ENCODE data around the gene CCDC201. TPM values are rescaled to one million over a fixed set of nuclear protein-coding genes. Genes with fewer than 3 reads are reported as not detected.

The CCDC201 gene
- total and polyA plus RNA-seq, 2 of the 8 experiments (the other 6 are each of a cell fraction or from before 2014, with no cell fraction given) = not detected

GRCh38 chr7:45888993-45889366 is 16.1 kb upstream of the CCDC201 start:
- H2BK20ac ChIP-seq (ENCODE audit: low read length) = no peak overlapping the region
- no peak overlapping the region for H2BK120ac ChIP-seq (replicated peaks; ENCODE audit: low read depth, low read length)
- no peak overlapping the region for H2BK12ac ChIP-seq (ENCODE audit: low read depth, low read length)
- no peak overlapping the region for H3K4ac ChIP-seq (replicated peaks; ENCODE audit: insufficient read length, low read depth, low read length)
- peaks cover 23 to 42% (median 35%) of the 10 kb centered on the region in 4 experiments for H3K27me3 ChIP-seq (replicated peaks in 1 of 4; ENCODE audit: control insufficient read depth in 3 of 4, extremely low read depth in 1 of 4, insufficient read depth in 3 of 4, low read length in 3 of 4)
- H4K20me1 ChIP-seq (replicated peaks in 1 of 2; ENCODE audit: control insufficient read depth in 1 of 2, insufficient read depth in 2 of 2, low read length in 2 of 2) = no peaks in the 10 kb centered on the region
- H2BK5ac ChIP-seq (ENCODE audit: low read depth, low read length) = no peak overlapping the region
- FAIRE-seq = no peak
- H3K9ac ChIP-seq (replicated peaks in 1 of 4; ENCODE audit: extremely low read depth in 1 of 4, low read depth in 3 of 4, low read length in 3 of 4) = no peak overlapping the region
- no peak overlapping the region for H3K23ac ChIP-seq (ENCODE audit: insufficient read length)
- H2BK15ac ChIP-seq (ENCODE audit: low read length) = no peak overlapping the region
- H3K4me3 ChIP-seq (ENCODE audit: extremely low read depth in 1 of 4, insufficient read depth in 2 of 4, low read depth in 3 of 4, low read length in 4 of 4) = peak overlapping the region; percentile 32 to 60 (median 44); a peak in 6 of 8 replicates
- ChIA-PET CTCF (ENCODE audit: partially characterized antibody) (interaction anchor here (0.6 to 3.8 kb wide), 7 partner anchors 17 to 127 kb away, joined by 3 to 22 read pairs (median 5); no protein-coding TSS in a partner anchor), POLR2A (ENCODE audit: partially characterized antibody) (interaction anchor here (1.1 kb wide), 1 partner anchor 32 kb away, joined by 5 read pairs; the partner anchor contains the start of gene IGFBP3)
- no peak overlapping the region for H2AK5ac ChIP-seq (ENCODE audit: low read depth, low read length)
- no peaks in the 10 kb centered on the region for H3K79me1 ChIP-seq (ENCODE audit: low read depth, low read length)
- 7% methylated on average over 8 of the region's 14 CpGs; no CpG with 5 or more reads in 1 of the 2 experiments for WGBS, 2 experiments (ENCODE audit: extremely low coverage in 1 of 2, insufficient coverage in 1 of 2, insufficient read length in 1 of 2, insufficient replicate concordance in 2 of 2, low coverage in 1 of 2, low lambda C conversion rate in 2 of 2, missing lambda C conversion rate in 1 of 2)
- H4K91ac ChIP-seq (replicated peaks; ENCODE audit: insufficient read length, low read length) = no peak overlapping the region
- DNase-seq (ENCODE audit: low read depth in 1 of 2, low spot score in 2 of 2) = peak in 1 of 2 experiments; percentile 60
- peak overlapping the region; percentile 92 to 94 for H3K4me2 ChIP-seq (ENCODE audit: insufficient read depth in 1 of 2, low read depth in 2 of 2, low read length in 2 of 2)
- no peaks in the 10 kb centered on the region for H3K9me3 ChIP-seq (ENCODE audit: insufficient read depth in 2 of 2, low read depth in 1 of 2, low read length in 1 of 2)
- H3K79me2 ChIP-seq (ENCODE audit: control insufficient read depth in 1 of 2, insufficient read depth in 2 of 2, low read length in 2 of 2) = no peaks in the 10 kb centered on the region
- H3K23me2 ChIP-seq (ENCODE audit: low read depth, low read length) = peaks cover 11% of the 10 kb centered on the region; the same call in 1 of the 2 replicates
- no peak overlapping the region for H3K14ac ChIP-seq (ENCODE audit: insufficient read length)
- H2AFZ ChIP-seq (ENCODE audit: low read length) = no peak overlapping the region
- no peak overlapping the region for H3K27ac ChIP-seq (ENCODE audit: low read depth, low read length)
- H4K8ac ChIP-seq (ENCODE audit: extremely low read depth, insufficient read depth, low read length) = no peak overlapping the region
- TF ChIP-seq KDM4A (IDR thresholded peaks at IDR 0.05; ENCODE audit: low read depth, low read length, severe bottlenecking) (peak; percentile 28), CTCF (IDR thresholded peaks at IDR 0.05; ENCODE audit: control extremely low read depth in 1 of 3, insufficient read depth in 1 of 3, low read depth in 1 of 3, low read length in 3 of 3) (peak in 1 of 3 experiments; percentile 3; a peak in 1 of 4 replicates), JUND (IDR thresholded peaks at IDR 0.05; ENCODE audit: low read length) (no peak)
- H3K36me3 ChIP-seq (ENCODE audit: control insufficient read depth in 2 of 4, insufficient read depth in 4 of 4, low read length in 3 of 4) = no peaks in the 10 kb centered on the region
- no peak overlapping the region; the same call in 1 of the 2 replicates for H3K18ac ChIP-seq (ENCODE audit: extremely low read depth, low read length)
- no peak overlapping the region for H4K5ac ChIP-seq (ENCODE audit: insufficient read length, low read depth, low read length)
- H3K4me1 ChIP-seq (replicated peaks in 1 of 4; ENCODE audit: control insufficient read depth in 3 of 4, insufficient read depth in 4 of 4, low read length in 3 of 4) = peaks cover 2 to 15% (median 9%) of the 10 kb centered on the region in 4 experiments
- H3K56ac ChIP-seq (replicated peaks; ENCODE audit: insufficient read length, low read depth, low read length) = no peak overlapping the region

Measured in H1 (cell line).